NT2/D1 (cell line): ENCODE measurements around the gene LRTM2.

ENCODE experiments used
- DNase-seq: peaks from one replicate; pipeline ENCODE4 v3.0.0-alpha.2; 2011; ENCODE audit warnings: low read depth, low spot score
- H3K27me3 ChIP-seq: 2 replicates; pipeline ENCODE4 v1.6.0; 2011; ENCODE audit warnings: mild to moderate bottlenecking; ENCODE audit not compliant: insufficient read length, insufficient read depth
- H3K36me3 ChIP-seq: 2 replicates; pipeline ENCODE4 v1.6.1; 2011; ENCODE audit warnings: mild to moderate bottlenecking, low read length, mixed read lengths; ENCODE audit not compliant: insufficient read depth, insufficient read length
- H3K4me1 ChIP-seq: 2 replicates; pipeline ENCODE4 v1.5.1; 2011; ENCODE audit not compliant: insufficient read depth, insufficient read length
- H3K4me3 ChIP-seq: 2 replicates; pipeline ENCODE4 v1.5.1; 2011; ENCODE audit warnings: low read depth; ENCODE audit not compliant: insufficient read length
- H3K9ac ChIP-seq: 2 replicates; pipeline ENCODE4 v1.6.0; 2011; ENCODE audit warnings: low read depth; ENCODE audit not compliant: insufficient read length
- H3K9me3 ChIP-seq: 2 replicates; pipeline ENCODE4 v1.5.1; 2011; ENCODE audit warnings: mild to moderate bottlenecking, low read length; ENCODE audit not compliant: insufficient read depth
- SUZ12 ChIP-seq: IDR thresholded peaks from 2 replicates; pipeline ENCODE4 v1.6.1; 2011; ENCODE audit not compliant: insufficient read length, insufficient read depth; ENCODE audit errors: extremely low read depth
- YY1 ChIP-seq: IDR thresholded peaks from 2 replicates; pipeline ENCODE4 v1.6.1; 2011; ENCODE audit not compliant: insufficient read length, insufficient read depth
- ZNF274 ChIP-seq: IDR thresholded peaks from 2 replicates; pipeline ENCODE4 v1.6.1; 2011; ENCODE audit warnings: mild to moderate bottlenecking, low read depth, low read length

LRTM2 gene

DNA sequence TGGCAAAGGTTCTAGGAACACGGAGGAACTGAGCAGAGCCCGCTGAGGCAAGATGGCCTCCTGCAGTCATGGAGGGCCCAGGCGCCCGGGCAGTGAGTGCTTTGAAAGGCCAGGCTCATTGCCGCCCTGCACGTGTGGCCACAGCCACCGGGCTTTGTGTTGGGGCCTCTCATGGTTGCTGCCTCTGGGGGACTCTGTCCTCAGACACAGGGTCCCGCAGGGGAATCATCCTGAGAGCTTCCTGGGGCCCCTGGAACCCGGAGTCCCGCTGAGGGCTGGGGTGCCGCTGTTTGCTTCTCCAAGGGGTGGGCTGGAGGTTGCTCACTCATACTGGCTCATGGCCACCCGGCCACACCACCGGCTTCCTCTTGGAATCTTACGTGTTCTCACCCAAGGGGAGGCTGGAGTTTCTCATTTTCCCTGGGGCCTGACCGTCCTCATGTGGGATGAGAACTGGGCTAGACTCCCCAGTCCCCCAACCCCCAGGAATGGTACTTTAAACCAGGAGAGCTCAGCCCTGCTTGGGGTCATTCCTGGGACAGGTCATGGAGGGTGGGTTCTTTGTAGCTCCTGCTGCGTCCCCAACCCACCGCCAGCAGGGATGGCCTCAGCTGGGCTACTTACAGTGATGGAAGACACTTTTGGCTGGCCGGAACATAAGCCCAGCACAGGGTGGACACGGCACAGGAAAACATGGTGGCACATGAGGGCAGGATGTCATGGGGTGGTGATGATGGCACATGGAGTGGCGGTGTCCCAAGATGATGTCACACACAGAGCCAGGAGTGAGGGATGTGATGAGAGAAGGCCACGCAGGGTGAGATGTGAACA, 21.1 kb upstream of the LRTM2 start:
- DNase-seq, result no peak
- H3K9me3 ChIP-seq, result no peaks in the 10 kb centered on the region

DNA sequence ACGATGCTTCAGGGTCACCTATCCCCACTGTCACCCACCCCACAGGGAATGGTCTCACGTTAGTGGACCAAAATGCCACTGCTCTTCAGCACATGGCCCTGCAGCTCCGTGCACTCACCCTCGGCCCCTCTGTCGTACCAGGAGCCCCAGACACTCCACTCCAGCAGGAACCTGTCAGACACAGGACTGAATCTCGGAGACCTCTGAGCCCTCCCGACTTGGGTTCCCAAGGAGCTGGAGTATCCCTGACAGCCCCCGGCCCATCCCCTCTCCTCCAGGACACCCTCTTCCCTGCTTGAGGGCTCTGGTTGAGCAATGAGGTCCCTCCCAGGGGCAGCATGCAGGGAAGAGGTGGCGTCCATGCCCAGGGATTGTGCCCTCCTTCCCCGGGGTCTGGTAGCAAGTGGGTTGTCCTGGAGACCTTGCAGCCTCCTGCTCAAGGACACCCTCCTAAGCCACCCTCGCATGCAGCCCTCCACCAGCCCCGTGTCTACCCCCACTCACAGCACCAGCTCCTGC, 20.4 kb upstream of the LRTM2 start:
- DNase-seq, result no peak

More for the DNA sequence above, 21.1 kb upstream of the LRTM2 start:
- peaks cover 29% of the 10 kb centered on the region for H3K4me1 ChIP-seq
- TF ChIP-seq ZNF274 (no peak), YY1 (no peak), SUZ12 (no peak)
- H3K4me3 ChIP-seq, result no peak overlapping the region
- H3K9ac ChIP-seq, result no peak overlapping the region
- no peaks in the 10 kb centered on the region for H3K36me3 ChIP-seq
- H3K27me3 ChIP-seq, result no peaks in the 10 kb centered on the region

DNA sequence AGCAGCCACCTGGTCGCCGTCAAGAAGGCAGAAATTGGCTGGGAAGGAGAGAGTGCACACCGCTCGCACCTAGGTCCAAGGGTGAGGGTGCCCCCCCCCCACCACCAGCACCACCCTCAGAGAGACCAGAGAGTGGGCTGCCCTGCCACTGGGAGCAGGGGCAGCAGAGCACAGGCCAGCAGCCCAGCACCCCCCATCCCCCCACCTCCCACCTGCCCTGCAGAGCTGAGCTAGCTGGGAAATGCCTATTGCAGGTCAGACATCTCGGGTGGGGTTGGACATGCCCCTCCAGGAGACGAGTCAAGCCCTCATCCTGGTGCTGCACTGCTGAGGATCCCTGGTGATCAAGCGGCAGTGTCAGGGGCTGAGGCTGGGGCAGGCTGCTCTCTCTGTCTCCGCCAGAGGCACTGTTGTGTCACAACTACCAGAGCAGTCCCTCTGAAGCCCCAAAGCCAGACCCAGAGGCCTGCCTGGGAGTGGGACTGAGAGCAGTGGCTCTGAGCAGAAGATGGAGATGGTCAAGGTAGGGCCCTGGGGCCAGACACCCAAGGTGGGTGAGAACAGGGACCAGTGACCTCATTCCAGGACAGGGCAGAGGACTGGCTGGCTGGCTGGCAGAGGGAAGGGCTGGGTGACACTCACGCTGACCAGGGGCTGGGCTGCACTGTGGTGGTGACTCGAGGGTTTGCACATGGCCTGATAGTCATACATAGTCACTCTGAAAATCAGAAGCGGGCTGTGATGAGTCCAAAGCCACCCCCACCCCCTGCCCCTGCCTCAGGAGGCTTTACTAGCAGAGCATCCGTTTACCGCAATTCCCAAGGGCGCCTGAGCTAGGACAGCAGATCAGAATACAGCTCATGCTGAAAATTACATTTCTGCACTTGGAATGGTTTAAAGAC, 19.7 kb upstream of the LRTM2 start:
- peaks cover 20% of the 10 kb centered on the region for H3K4me1 ChIP-seq
- no peaks in the 10 kb centered on the region for H3K27me3 ChIP-seq
- DNase-seq, result peak; percentile 59
- TF ChIP-seq YY1, result no peak
- no peak for TF ChIP-seq SUZ12
- no peak for TF ChIP-seq ZNF274
- H3K36me3 ChIP-seq, result no peaks in the 10 kb centered on the region
- no peaks in the 10 kb centered on the region for H3K9me3 ChIP-seq
- no peak overlapping the region for H3K4me3 ChIP-seq
- no peak overlapping the region for H3K9ac ChIP-seq

More for the DNA sequence above, 20.4 kb upstream of the LRTM2 start:
- H3K9ac ChIP-seq, result no peak overlapping the region
- H3K4me3 ChIP-seq, result no peak overlapping the region
- peaks cover 24% of the 10 kb centered on the region for H3K4me1 ChIP-seq
- no peaks in the 10 kb centered on the region for H3K9me3 ChIP-seq
- no peak for TF ChIP-seq ZNF274
- TF ChIP-seq YY1, result no peak
- TF ChIP-seq SUZ12, result no peak
- H3K27me3 ChIP-seq, result no peaks in the 10 kb centered on the region
- no peaks in the 10 kb centered on the region for H3K36me3 ChIP-seq

DNA sequence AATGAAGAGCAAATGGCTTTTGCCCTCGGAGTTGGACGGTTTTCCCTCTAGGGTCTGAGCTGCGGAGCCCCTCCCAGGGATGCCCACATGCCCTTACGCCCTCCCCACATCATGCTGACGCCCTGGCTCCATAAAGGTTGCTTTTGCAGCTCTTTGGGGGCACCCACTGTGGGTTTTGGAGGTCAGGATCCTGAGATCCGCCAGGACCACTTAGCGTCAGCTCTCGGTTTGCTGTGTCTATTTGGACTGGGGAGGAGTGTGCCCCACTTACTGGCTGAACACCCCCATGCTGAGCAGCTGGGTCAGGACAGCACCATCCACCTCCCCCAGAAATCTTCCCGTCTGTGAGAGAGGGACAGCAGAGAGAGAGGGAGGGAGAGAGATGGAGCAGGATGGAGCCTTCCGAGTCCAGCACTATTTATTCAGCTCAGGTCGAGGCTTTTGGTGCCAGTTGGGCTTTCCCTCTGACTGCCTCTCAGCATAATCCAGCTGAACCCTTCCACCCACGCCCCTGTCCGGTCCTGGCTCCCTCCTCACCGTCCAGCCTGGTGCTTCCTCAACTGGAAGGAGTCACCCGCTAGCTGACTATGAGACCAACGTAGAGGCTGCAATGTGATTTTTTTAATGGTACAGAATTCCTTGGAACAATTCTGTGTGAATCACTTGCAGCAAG, 18.9 kb upstream of the LRTM2 start:
- no peaks in the 10 kb centered on the region for H3K9me3 ChIP-seq
- H3K27me3 ChIP-seq, result no peaks in the 10 kb centered on the region
- H3K4me1 ChIP-seq, result peaks cover 14% of the 10 kb centered on the region
- no peak for DNase-seq
- no peak overlapping the region for H3K9ac ChIP-seq
- no peak overlapping the region for H3K4me3 ChIP-seq
- no peak for TF ChIP-seq ZNF274
- TF ChIP-seq YY1, result no peak
- no peak for TF ChIP-seq SUZ12
- H3K36me3 ChIP-seq, result no peaks in the 10 kb centered on the region

DNA sequence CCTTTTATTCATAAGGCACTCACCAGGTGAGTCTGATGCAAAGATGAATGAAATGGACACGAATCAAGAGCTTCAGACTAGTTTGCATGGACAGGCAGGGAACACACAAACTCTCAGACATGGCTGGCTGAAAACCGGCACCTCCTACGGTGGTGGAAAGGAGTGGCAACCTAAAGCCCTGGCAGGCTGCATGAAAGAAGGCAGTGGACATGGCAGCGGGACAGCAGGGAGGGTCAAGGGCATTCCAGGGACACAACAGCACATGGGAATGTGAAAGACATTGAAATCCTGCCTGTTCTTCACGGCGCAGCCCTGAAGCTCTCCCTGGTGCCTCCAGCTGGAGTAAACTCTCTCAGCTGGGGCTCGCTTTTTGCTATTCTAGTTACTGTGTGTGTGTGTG, 16.6 kb upstream of the LRTM2 start:
- no peak overlapping the region for H3K4me3 ChIP-seq
- H3K9me3 ChIP-seq, result no peaks in the 10 kb centered on the region; the same call in 1 of the 2 replicates
- H3K27me3 ChIP-seq, result no peaks in the 10 kb centered on the region
- TF ChIP-seq YY1, result no peak
- no peak for TF ChIP-seq SUZ12
- no peak for TF ChIP-seq ZNF274
- H3K36me3 ChIP-seq, result no peaks in the 10 kb centered on the region
- DNase-seq, result no peak
- H3K9ac ChIP-seq, result no peak overlapping the region
- H3K4me1 ChIP-seq, result peaks cover 14% of the 10 kb centered on the region

DNA sequence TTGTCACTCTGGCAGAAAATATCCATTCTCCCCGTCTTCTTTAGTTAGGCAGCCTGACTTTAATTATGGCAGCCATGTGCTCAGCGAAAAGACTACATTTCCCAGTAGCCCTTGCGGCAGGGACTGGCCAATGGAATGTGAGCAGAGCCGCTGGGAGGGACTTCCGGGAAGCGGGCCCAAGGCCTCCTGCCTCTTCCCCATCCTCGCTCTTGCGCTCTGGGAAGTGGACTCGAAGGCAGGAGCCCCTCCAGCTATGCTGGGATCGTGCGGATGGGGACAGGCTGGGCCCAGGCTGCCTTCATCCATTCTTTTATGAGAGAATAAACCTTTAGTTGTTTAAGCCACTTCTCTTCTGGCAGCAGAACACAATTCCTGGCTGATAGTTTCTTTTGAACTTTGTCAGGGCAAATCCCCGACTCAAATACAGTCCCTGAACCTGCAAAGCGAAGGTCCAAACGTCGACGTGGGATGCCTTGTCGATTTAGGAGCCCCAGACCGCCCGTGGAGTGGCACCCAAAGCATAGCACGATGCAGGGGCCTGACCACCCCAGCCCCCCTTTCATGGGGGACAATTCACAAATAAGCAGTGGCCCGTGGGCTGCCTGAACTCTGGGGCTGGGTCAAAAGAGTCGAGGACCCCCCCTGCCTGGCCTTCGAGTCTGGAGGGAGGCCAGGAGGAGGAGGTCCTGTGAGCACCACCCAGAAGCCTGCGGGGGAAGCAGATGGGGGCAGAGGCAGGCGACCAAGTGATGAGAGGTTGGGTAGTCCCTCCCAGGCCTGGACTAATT, 15.6 kb upstream of the LRTM2 start:
- TF ChIP-seq SUZ12, result no peak
- TF ChIP-seq YY1, result peak; percentile 91

More for the DNA sequence above, 15.6 kb upstream of the LRTM2 start:
- Histone ChIP-seq H3K36me3 (no peaks in the 10 kb centered on the region), H3K9me3 (peaks cover 6% of the 10 kb centered on the region; the same call in 1 of the 2 replicates), H3K9ac (peak overlapping the region; percentile 33), H3K27me3 (no peaks in the 10 kb centered on the region), H3K4me3 (no peak overlapping the region), H3K4me1 (peaks cover 22% of the 10 kb centered on the region)
- DNase-seq, result peak; percentile 99
